Fibroblast of gingiva (primary cell): ENCODE measurements around the gene KREMEN1.

Source experiments
- DNase-seq: peaks from one replicate; pipeline ENCODE4 v3.0.0-alpha.2; 2011; ENCODE audit warnings: low read depth

Gene KREMEN1

GRCh38 chr22:29207562-29208501, 135.0 kb downstream of the KREMEN1 start:
- no peak for DNase-seq

GRCh38 chr22:29208502-29208862, 135.6 kb downstream of the KREMEN1 start:
- no peak for DNase-seq

- no peak for DNase-seq
Observed at GRCh38 chr22:29208879-29209623, 136.2 kb downstream of the KREMEN1 start.

GRCh38 chr22:29209624-29209929, 136.7 kb downstream of the KREMEN1 start:
- no peak for DNase-seq

- DNase-seq, result no peak
Observed at GRCh38 chr22:29211066-29211465, 138.2 kb downstream of the KREMEN1 start.

- DNase-seq, result no peak
Observed at GRCh38 chr22:29211466-29211865, 138.6 kb downstream of the KREMEN1 start.

- DNase-seq, result no peak
Observed at GRCh38 chr22:29212743-29213142, 139.9 kb downstream of the KREMEN1 start.

- no peak for DNase-seq
Observed at GRCh38 chr22:29213493-29213892, 140.7 kb downstream of the KREMEN1 start.

- no peak for DNase-seq
Observed at GRCh38 chr22:29214232-29214631, 141.4 kb downstream of the KREMEN1 start.

GRCh38 chr22:29215012-29215860, 142.4 kb downstream of the KREMEN1 start:
- DNase-seq, result no peak

- DNase-seq, result no peak
Observed at GRCh38 chr22:29216011-29216872, 143.4 kb downstream of the KREMEN1 start.

GRCh38 chr22:29216873-29217666, 144.2 kb downstream of the KREMEN1 start:
- peak; percentile 84 for DNase-seq
